Parathyroid adenoma (tissue), 2 donors: Measurements from ENCODE around the gene NME7.

Experiments used
- H2AFZ ChIP-seq: fragments of 300-600 bp; sonication (generic); one replicate; pipeline ENCODE4 v1.7.0; 2017; ENCODE audit warnings: antibody characterized with exemption, mild to moderate bottlenecking
- H3K27ac ChIP-seq: fragments of 300-600 bp; sonication (generic); one replicate; pipeline ENCODE4 v1.7.0; 2017
- H3K27me3 ChIP-seq: fragments of 300-600 bp; sonication (generic); one replicate; pipeline ENCODE4 v1.7.0; 2017; ENCODE audit warnings: low read length; ENCODE audit not compliant: control insufficient read depth, insufficient read depth
- H3K36me3 ChIP-seq: fragments of 300-600 bp; sonication (generic); one replicate; pipeline ENCODE4 v1.7.0; 2017; ENCODE audit warnings: low read length; ENCODE audit not compliant: control insufficient read depth, insufficient read depth
- H3K4me1 ChIP-seq: fragments of 300-600 bp; sonication (generic); one replicate; pipeline ENCODE4 v1.7.0; 2017; ENCODE audit warnings: control low read depth
- H3K4me2 ChIP-seq: fragments of 300-600 bp; sonication (generic); one replicate; pipeline ENCODE4 v1.7.0; 2017; ENCODE audit warnings: low read length
- H3K4me3 ChIP-seq: fragments of 300-600 bp; sonication (generic); one replicate; pipeline ENCODE4 v1.7.0; 2017; ENCODE audit warnings: low read depth, low read length
- H3K79me2 ChIP-seq: fragments of 300-600 bp; sonication (generic); one replicate; pipeline ENCODE4 v1.7.0; 2017; ENCODE audit warnings: control low read depth
- H3K9ac ChIP-seq: fragments of 300-600 bp; sonication (generic); one replicate; pipeline ENCODE4 v1.7.0; 2017; ENCODE audit warnings: mild to moderate bottlenecking
- H3K9me3 ChIP-seq: fragments of 300-600 bp; sonication (generic); one replicate; pipeline ENCODE4 v1.7.0; 2017; ENCODE audit warnings: low read length; ENCODE audit not compliant: control insufficient read depth
- TF ChIP-seq, protein P1 (sequence below): fragments of 300-600 bp; sonication (generic); IDR thresholded peaks from one replicate; pipeline ENCODE4 v1.7.0; 2017; ENCODE audit warnings: antibody characterized with exemption, mild to moderate bottlenecking
- donor health status: primary hyperparathyroidism.

Gene NME7

DNA sequence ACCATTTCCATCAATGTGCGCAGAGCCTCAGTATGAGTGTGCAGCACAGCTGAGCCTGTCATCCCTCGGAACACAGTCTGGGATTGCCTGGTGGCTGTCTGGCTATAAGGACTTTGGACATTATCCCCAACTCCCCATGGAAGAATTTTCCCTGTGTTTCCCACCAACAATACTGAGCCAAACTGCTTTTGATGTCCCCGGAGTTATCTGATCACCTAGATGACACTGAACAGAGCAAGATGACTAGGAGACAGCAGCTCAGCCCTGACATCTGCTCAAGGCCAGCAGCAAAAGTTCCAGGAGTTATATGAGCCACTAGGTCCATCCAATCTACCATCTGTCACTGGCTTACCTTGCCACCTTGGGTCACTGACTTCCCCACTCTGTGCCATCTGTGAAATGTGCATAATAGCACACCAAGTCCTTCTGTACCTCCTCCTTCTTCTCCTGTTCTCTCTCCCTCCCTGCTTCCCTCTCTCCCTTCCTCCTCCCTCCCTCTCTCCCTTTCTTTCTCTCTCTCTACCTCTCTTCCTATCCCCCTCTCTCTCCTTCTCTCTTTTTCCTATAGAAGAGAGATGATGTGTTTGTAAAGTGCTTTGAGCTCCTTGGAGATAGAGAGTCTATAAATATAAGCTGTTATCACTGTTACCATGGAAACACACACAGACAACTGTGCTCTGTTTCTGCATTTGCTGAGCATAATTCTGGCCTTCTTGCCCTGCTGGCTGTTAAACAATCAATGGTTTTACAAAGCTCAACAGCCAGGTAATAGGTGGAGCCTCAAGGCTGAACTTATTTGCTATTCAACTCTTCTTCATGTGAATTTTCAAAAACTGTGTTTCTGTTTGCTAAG, 280.8 kb downstream of the NME7 start:
- Histone ChIP-seq H3K4me1 (peaks cover 8% of the 10 kb centered on the region), H3K27ac (peak overlapping the region; percentile 75), H3K4me2 (no peak overlapping the region), H3K79me2 (no peaks in the 10 kb centered on the region), H3K27me3 (no peaks in the 10 kb centered on the region), H3K9ac (no peak overlapping the region), H3K36me3 (no peaks in the 10 kb centered on the region), H2AFZ (no peak overlapping the region), H3K9me3 (no peaks in the 10 kb centered on the region), H3K4me3 (no peak overlapping the region)
- TF ChIP-seq, protein P1, sequence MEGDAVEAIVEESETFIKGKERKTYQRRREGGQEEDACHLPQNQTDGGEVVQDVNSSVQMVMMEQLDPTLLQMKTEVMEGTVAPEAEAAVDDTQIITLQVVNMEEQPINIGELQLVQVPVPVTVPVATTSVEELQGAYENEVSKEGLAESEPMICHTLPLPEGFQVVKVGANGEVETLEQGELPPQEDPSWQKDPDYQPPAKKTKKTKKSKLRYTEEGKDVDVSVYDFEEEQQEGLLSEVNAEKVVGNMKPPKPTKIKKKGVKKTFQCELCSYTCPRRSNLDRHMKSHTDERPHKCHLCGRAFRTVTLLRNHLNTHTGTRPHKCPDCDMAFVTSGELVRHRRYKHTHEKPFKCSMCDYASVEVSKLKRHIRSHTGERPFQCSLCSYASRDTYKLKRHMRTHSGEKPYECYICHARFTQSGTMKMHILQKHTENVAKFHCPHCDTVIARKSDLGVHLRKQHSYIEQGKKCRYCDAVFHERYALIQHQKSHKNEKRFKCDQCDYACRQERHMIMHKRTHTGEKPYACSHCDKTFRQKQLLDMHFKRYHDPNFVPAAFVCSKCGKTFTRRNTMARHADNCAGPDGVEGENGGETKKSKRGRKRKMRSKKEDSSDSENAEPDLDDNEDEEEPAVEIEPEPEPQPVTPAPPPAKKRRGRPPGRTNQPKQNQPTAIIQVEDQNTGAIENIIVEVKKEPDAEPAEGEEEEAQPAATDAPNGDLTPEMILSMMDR = no peak

DNA sequence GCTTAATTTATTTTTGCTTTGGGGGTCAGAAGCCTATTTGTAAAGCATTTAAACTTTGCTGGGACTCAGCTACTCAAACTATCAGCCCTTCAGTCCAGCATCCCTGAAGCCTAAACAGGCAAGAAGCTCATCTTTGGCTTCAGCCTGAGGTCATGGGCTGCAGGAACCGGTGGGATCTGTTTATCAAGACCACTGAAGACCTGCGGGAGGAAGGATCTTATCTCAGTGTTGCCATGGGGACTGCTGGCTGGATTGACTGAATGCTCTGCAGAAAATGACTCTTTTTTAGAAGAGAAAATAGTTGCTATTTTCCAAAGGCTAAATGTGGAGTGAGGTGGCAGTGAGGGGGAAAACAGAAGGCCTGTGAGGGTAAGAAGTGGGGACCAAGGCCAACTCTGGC, 281.7 kb downstream of the NME7 start:
- peak overlapping the region; percentile 45 for H2AFZ ChIP-seq
- TF ChIP-seq, protein P1 = no peak
- no peaks in the 10 kb centered on the region for H3K27me3 ChIP-seq
- no peaks in the 10 kb centered on the region for H3K79me2 ChIP-seq
- H3K27ac ChIP-seq = peak overlapping the region; percentile 75
- H3K4me1 ChIP-seq = peaks cover 8% of the 10 kb centered on the region
- H3K4me2 ChIP-seq = no peak overlapping the region
- H3K4me3 ChIP-seq = no peak overlapping the region
- H3K36me3 ChIP-seq = no peaks in the 10 kb centered on the region
- no peaks in the 10 kb centered on the region for H3K9me3 ChIP-seq
- no peak overlapping the region for H3K9ac ChIP-seq
